Activated CD8-positive, alpha-beta memory T cell treated with anti-CD3 and anti-CD28 coated beads for 1 hour (primary cell): ENCODE measurements around the gene FLAD1.

Source experiments
- DNase-seq, 2 donors: peaks; one replicate each; pipeline ENCODE4 v3.0.0-alpha.2; 2020; ENCODE audit warnings: low read depth in 1 of 2; ENCODE audit errors: extremely low read depth in 1 of 2

Gene FLAD1

DNA sequence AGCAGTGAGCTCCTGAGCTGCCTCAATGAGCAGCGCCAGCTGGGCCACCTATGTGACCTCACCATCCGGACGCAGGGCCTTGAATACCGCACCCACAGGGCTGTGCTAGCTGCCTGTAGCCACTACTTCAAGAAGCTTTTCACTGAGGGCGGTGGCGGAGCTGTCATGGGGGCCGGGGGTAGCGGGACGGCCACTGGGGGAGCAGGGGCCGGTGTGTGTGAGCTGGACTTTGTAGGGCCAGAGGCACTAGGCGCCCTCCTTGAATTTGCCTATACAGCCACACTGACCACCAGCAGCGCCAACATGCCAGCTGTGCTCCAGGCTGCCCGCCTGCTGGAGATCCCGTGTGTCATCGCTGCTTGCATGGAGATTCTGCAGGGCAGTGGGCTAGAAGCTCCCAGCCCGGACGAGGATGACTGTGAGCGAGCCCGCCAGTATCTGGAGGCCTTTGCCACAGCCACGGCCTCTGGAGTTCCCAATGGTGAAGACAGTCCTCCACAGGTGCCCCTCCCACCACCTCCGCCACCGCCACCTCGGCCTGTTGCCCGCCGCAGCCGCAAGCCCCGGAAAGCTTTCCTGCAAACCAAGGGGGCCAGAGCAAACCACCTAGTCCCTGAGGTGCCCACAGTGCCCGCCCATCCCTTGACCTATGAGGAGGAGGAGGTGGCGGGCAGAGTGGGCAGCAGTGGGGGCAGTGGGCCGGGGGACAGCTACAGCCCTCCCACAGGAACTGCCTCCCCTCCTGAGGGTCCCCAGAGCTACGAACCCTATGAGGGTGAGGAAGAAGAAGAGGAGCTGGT lies 31.8 kb downstream of the FLAD1 start:
- DNase-seq: no peak

DNA sequence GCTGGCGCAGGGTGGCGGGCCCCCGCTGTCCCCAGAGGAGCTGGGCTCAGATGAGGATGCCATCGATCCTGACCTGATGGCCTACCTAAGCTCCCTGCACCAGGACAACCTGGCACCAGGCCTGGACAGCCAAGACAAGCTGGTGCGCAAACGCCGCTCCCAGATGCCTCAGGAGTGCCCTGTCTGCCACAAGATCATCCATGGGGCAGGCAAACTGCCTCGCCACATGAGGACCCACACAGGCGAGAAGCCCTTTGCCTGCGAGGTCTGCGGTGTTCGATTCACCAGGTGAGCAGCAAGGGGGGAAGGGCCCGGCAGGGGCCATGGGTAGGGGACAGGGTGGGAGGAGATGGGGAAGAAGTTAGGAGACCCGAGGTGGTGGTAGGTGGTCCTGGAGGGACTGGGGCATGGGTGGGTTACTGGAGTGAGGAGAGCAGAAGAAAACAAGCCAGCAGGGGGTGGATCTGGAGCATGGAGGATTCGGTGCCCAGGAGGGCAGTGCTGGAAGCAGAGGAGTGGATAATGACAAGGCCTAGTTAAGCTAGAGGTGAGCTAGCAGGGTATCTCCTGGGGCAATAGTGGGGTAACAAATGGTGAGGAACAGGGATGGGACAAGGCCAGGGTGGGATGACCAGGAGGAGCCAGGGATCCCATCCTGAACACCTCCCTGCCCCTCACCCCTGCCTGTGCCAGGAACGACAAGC lies 32.5 kb downstream of the FLAD1 start:
- no peak for DNase-seq

DNA sequence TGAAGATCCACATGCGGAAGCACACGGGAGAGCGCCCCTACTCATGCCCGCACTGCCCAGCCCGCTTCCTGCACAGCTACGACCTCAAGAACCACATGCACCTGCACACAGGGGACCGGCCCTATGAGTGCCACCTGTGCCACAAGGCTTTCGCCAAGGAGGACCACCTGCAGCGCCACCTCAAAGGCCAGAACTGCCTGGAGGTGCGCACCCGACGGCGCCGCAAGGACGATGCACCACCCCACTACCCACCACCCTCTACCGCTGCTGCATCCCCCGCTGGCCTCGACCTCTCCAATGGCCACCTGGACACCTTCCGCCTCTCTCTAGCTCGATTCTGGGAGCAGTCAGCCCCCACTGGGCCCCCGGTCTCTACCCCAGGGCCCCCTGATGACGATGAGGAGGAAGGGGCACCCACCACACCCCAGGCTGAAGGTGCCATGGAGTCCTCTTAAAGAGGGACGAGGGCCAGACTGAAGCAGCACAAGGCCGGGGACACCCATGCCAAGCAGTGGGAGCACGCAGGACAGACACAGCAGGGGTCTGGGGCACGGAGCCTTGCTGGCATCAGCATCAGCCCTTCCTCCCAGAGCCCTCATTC lies 33.2 kb downstream of the FLAD1 start:
- DNase-seq: no peak

DNA sequence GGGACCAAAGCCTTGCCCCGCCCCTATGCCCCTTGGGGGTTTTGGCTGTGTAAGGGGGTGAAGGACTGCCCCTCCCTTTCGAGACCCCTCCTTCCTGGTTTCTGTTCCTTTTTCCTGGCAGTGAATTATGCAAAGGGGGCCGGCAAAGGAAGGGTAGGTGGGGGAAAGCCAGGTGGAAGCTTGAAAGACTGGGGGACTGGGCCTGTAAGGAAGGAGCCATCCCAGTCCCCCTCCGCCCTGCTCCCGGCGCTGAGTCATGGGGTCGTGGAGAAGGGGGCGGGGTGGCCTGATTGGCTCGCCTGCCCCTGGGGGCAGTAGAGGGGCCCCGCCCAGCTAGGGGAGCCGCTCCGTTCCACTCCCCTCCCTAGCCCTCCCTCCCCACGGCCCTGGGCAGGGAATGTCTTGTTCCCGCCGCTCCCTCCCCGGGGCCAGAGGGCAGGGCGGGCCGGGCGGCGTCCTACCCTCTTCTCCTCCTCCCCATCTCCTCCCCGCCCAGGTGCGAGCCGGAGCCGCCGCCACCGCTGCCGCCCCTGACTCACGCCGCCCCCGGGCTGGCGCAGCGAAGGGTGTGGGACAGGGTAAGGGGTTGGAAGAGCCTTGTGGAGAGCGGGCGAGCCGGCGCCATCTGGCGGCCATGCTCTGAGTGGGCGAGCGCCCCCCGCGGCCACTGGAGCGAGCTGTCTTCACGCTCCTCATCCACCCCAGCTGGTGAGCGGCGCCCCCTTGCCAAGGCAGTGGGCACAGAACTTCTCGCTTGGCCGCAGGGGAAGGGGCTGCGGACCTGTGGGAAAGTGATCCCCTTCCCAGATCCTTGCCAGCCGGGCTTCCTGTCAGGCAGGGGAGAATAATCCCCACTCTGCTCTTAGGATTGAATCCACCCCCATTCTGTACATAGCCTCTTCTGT lies 34.1 kb downstream of the FLAD1 start:
- peak; percentile 65 to 81 for DNase-seq

DNA sequence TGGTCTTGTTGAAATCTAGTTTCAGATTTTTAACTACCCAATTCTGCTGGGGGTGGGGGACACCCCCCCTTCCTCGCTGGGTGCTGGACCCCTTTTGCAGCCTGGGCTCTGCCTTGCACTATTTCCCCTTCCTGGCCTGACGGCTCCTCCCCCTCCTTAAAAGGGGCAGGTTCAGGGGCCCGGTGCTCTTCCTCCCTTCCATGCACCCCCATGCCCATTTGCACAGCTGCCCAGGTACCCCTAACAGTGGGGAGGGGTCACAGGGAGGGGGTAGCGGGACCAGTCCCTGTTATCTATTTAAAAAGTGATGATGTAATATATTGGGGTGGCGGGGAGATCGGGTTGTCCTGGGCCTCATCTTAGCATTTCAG lies 34.8 kb downstream of the FLAD1 start:
- DNase-seq: no peak

DNA sequence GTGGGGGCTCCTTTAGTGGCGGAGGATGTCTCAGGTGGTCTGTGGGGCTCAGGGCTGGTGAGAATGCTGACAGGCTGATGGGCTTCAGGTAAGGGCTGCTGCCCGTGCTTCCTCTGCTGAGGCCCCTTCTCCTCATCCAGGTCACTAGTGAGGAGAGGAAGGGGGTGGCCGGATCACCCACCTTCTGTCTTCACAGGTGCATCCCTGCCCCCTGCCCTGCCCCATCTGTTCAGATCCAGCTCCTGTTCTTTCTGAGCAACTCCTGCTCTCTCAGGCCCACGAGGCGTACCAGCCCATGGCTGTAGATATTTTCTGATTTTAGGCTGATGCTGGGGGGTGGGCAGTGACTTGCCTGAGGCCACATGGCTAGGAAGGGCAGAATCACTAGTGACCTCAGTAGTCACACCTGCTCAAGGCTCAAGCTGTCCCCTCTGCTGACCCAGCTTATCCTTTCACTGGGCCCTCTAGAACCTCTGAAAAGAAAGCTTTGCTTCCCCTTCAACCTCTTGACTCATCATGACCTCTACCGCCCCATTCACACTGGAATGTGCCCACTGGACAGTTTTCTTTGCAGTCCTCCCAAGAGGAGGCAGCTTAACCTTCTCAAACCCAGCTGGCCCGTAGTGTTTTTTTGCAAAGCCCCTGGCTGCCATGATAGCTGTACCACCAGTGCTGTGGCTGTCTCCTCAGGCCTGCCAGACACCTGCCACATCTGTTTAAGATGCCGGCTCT lies 35.6 kb downstream of the FLAD1 start:
- DNase-seq: no peak

DNA sequence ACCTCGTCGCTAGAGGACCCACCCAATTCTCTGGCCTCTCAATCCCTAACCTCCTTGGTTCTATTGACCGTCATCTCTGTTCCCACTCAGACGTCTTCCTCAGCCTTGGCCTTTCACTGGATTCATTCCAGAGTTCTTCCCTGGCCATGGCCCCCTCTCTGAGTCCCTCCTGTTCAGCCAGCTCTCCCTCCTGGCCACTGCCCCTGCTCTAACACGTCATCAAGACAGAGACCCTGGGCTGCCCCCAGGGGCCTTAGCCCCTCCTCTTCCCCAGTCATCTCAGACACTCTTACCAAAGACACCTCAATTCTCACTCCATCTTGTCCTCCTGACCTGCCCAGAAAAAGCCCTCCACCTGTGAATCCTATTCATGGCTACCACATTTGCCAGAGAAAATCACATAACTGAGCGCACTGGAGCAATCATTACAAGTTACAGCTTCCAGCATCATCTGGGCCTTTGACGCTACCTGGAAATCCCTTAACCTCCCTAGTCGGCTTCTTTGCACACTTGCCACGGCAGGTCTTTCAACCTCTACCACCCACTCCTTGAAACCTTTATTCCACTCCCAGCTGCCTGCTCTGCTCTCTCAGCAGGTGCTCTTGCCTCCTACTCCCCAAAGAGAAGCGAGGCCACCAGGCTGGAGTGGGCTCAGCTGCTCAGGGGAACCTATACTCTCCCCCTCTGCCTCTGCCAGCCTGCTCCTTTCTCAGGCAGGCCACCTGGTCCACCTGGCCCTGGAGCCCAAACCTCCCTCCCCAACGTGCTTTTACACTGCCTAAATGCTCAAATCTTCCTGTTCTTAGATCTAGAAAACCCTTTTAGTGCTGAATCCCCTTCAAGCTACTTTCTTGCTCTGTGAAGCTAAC lies 36.5 kb downstream of the FLAD1 start:
- DNase-seq: no peak

DNA sequence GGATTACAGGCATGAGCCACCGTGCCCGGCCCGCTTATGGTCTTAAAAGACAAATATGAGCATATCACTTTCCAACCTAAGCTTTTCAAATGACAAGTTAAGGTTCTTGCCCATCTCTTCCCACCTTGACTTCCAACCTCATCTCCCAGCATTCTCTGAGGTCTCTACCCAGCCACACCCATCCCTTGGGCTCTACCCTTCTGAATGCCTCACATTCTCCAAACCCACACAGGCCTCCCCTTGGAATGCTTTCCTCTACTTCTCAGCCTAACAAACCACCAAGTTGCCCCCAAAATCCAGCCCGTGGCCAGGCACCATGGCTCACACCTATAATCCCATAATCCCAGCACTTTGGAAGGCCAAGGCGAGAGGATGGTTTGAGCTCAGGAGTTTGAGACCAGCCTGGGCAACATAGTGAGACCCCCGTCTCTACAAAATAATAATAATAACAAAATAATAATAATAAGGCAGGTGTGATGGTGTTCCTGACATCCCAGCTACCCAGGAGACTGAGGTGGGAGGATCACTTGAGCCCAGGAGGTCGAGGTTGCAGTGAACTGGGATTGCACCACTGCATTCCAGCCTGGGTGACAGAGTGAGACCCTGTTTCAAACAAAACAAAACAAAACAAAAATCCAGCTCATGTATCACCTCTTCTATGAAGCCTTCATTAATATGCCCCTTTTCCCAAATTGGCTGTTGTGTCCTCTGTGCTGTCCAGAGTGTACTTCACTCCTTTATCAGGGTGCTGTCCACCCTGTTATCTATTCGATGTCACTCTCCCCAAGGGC lies 39.2 kb downstream of the FLAD1 start:
- DNase-seq: no peak

DNA sequence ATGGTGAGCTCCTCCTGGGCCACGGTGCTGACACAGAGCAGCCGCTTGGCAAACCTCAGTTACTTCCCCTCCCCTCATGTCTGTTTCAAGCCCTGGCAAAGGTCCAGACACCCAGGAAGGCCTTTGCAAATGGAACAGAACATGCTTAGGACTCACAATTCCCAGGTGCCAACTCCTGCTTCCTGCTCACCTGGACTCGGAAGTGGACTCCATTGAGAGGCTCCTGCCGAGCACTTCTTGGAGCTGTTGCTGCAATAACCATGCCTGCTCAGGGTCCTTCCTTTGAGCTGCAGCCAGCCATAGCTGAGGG lies 39.7 kb downstream of the FLAD1 start:
- no peak for DNase-seq

DNA sequence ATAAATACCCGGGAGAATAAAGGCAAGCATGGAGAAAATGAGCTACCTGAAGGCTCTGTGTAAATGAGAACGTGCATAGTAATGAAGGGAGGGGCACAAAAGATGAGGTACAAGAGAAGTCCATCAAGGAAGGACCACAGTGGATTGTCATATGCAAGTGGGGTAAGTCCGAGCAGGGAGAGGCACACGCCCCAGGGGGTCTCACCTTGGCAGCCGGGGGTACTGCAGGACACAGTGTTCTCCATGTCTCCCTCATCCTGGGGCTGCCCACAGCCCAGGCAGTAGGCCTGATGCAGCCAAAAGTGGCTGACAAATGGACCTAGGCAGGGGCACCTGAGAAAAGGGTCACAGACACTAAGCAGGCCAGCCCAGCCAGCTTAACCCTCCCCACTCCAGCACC lies 40.5 kb downstream of the FLAD1 start:
- no peak for DNase-seq

DNA sequence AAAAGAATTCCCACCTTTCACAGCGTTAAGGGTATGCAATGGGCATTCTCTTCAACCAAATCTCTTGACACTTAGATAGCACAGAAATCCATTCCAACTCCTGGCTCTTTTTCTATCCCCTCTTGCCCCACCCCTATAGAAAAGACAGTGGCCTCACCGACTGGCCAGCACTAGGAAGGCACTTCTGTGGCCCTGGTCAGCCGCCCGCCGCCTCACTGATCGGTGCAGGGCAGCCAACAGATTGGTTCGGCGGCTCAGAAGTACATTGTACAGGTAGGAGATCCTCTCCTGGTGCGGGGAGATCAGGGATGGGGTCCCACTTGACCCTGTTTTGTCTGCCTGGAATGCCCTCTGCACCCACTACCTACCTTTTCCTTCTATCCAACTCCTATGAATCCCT lies 41.2 kb downstream of the FLAD1 start:
- no peak for DNase-seq

DNA sequence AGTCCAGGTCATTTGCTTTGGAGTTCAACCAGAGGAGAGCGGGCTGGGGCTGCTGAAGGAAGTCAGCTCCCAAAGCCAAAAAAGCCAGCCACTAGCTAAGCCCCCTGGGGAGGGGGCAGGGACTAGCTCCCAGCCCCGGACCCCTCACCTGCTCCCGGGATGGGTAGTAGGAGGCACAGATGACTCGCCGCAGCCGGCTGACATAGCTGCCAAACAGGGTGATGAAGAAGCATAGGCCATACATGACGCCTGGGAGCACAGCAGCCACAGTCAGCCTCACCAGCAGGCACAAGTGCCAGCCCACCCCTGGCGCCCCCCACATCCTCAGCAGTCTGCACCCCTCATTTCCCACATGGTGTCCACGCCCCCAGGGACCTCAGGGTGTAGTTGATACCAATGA lies 43.0 kb downstream of the FLAD1 start:
- DNase-seq: no peak

DNA sequence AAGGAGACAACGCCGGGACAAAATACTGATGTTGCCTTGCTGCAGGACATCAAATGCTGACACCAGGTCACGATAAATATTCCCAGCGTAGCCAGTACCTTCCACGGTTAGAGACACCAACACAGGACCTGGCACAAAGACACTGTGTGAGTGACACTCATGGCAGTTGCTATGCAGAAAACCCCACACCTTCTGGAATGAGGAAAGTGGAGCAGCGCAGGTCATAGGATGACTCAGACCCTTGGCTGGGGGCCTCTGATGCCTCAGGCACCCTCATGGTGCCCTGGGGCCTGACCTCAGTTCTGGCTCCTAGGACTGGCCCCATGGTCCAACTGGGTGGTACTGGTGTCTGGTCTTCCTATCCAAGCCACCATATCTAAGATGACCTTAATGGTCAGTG lies 43.4 kb downstream of the FLAD1 start:
- no peak for DNase-seq

DNA sequence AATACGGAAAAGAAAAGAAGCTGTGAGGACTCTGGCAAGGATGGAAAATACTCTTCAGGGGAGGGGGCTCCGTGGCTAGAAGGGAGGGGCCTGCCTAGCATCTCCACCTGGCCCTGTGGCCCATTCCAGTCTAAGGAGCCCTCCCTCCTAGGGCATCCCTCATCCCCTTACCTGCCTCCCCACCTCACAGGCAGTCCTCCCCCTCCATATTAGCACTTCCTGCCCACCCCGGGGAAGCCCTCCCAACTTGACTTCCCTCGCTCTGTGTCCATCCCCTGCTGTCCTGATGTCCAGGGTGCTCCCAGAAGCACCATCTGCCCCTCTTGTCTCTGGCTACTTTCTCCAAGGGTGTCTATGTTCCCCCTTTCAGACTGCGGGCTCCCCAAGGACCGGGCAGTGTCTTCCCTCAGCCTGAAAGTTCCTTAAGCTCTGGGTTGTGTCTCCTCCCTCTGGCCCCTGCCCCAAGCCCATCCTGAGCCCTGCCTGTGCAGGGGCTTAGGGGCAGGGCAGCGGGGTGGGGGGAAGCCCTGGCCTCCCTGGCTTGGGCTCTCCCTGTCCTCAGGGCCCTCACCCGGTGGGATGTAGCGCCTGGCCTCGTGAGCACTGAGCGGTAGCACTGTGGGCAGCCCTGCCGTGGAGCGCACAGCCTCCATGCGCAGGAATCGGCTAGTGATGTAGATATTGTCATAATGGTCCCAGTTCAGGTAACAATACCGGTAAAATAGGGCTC lies 46.5 kb downstream of the FLAD1 start:
- no peak for DNase-seq

DNA sequence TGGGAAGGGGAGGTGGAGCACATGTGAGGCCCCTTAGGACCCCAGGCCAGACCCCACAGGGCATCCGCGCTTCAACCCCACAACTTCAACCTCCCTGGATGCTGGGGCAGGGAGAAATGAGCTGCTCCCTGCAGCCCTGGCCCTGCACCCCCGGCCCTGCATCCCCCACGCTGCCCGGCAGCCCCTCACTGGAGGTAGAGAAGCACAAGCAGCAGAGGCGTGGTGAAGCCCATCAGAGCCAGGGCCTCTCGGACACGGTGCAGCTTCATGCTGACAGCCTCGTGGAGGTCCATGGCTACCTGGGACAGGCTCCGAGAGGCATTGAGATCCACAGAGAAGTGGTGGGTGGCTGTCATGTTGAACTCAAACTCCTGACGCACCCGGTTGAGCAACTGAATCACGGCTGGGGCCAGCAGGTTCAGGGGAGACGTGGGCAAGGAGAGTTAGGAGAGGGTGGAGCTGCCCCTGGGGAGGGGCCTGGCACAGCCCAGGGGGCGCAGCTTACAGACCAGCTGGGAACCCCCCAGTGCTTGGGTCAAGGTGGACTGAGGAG lies 47.2 kb downstream of the FLAD1 start:
- no peak for DNase-seq

DNA sequence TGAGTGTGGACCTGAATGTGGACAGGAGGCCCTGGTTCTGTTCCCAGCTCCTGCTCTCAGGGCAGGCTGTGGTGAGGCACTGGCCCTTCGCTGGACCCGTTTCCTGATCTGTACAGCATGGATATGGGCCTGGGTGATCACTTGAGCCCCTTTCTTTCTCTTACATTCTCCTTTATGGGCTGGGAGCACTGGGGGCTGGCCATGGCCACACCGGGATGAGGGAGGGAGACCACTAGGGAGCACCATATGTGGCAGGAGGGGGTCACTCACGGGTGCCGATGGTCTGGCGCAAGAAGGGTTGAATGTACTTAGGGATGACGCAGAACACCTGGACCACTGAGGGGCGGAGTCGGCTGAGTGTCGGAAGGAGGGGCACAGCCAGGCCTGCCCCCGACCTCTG lies 47.8 kb downstream of the FLAD1 start:
- no peak for DNase-seq

DNA sequence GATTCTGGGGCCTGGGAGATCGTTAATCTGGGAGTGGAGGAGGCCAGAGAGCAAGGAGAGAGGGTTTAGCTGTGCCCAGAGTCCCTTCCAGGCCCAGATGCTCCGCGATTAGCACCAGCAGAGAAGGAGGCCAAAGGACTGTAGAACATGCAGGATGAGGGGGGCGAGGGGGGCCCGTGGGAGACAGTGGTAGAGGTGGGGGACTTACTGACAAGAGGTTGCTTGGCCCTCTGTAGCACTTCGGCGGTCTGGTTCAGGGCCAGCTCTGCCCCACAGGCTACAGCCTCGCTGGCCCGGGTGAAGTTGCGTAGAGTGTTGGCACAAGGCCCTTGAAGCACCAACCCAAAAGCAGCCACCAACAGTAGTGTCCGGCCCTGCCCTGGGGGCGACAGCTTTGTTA lies 49.7 kb downstream of the FLAD1 start:
- DNase-seq: no peak

DNA sequence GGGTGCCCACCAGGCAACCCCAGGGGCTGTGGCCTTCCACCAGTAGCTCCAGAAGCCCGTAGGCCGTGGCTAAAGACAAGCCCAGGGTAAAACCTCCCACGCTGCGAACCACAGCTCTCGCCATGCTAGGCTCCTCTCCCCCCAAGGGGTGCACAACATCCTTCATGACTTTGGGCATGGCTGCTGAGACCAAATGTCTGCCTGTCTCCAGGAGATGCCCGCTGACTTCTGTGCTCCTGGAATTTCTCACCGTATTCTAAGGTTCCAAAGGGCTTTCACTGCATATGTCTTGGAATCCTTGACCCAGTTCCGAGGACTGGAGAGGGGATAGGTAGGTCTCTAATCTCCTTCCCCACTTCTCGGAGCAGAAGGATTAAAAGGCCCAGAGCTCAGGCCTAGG lies 50.4 kb downstream of the FLAD1 start, which contains the start of the genes DCST1 and DCST2:
DCST1 (plus strand) TSS at position 301 of the 400 bp plus-strand sequence. CDS start 213 bp downstream, outside the sequence.
DCST2 (minus strand) TSS at position 258 of the 400 bp plus-strand sequence; CDS start at position 178, 80 bp downstream.
- DNase-seq: no peak
